ENCODE data around the gene APLF.
"Not testable (repeated sequence)": the region's sequence is repeated elsewhere in the genome, so short reads cannot be mapped to it uniquely, and the experiment has no call there.

Gene APLF

DNA sequence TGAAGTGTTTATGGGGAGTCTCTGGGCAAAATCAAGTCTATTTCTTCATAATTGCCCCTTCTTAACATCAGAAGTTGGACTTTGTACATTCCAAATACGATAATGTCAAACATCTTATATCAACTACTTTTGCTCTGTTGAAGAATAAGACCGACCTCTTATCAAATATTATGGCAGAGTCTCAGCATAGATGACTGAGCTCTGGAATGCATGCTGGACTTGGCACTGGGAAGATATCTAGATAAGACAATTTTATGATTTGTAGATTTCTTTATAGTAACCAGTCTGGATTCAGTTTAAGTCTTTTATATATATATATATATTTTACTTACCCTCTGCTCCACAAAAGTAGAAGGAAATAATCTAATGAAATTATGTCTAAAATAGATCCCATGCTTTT, 8.2 kb downstream of the APLF start:
- DNase-seq (ENCODE audit: low read depth in 2 of 2) = no peak

DNA sequence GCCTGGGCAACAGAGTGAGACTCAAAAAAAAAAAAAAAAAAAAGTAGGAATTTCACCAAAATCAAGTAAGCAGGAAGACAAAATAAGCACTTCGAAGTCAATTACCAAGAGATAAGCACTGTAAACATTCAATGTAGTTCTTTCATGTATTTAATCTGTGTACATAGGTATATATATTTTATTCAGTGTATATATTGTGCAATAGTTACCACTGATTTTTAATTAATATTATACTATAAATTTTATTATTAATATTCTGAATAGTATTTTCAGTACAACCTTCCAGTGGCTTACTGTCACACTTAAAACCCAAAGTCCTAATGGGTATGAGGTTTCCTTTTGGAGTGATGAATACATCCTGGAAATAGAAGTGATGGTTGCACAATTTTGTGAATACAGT, 9.1 kb downstream of the APLF start:
- DNase-seq (ENCODE audit: low read depth in 2 of 2) = no peak

DNA sequence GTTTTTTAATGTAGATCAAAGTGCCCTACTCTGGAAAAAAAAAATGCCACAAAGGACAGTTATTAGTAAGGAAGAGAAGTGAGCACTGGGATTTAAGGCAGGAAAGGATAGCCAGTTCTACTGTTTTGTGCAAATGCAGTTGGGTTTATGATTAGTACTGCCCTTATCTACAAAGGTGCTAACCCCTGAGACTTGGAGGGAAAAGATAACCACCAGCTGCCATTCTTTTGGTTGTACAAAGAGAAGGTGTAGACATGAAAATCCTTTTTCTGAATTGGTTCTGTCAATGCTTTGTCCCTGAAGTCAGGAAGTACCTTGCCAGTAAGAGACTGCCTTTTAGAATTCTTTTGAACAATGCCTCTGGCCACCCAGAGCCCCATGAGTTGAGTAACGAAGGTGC, 11.3 kb downstream of the APLF start:
- no peak for DNase-seq (ENCODE audit: low read depth in 2 of 2)

DNA sequence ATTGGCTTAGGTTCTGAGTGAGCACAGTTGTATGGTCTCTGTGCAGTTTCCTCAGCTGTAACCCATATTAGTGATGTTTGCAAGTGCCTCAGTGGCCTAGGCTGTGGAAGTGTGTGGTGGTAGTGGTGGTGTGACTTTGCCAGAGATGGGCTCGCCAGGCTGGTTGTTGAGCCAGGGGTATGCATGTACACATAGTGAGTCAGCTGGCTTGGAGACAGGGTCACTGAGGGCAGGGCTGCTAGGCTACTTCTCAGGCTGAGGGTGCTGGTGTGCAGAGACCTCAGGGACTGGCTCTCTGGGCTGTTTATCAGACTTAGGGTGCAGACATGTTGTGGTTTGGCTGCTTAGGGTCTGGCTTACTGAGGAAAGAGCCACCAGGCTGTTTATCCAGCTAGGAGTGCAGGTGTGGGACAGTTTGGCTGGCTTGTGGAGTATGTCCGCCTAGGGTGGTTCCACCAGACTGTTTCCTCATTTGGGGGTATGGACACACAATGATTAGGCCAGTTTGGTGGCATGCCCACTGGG, 15.0 kb downstream of the APLF start:
- DNase-seq (ENCODE audit: low read depth in 2 of 2) = no peak

DNA sequence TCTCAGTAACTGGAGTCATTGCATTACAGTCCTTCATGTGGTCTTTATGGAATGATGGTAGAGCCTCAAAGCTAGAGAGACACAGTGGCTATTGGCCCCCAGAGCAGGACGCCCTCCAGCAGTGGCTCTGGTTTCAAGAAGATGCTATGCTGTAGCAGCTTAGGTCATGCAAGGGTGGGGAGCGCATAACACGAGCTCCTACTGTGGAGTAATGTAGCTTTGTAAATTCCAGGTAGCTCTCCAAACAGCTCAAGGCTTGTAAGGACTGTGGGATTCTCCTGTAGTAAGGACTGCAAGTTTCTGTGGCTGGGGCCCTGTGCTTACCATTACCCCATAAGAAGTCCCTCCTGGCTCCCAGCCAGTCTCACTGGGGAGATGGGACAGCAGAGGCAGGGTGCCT, 15.6 kb downstream of the APLF start:
- DNase-seq (ENCODE audit: low read depth in 2 of 2) = no peak

DNA sequence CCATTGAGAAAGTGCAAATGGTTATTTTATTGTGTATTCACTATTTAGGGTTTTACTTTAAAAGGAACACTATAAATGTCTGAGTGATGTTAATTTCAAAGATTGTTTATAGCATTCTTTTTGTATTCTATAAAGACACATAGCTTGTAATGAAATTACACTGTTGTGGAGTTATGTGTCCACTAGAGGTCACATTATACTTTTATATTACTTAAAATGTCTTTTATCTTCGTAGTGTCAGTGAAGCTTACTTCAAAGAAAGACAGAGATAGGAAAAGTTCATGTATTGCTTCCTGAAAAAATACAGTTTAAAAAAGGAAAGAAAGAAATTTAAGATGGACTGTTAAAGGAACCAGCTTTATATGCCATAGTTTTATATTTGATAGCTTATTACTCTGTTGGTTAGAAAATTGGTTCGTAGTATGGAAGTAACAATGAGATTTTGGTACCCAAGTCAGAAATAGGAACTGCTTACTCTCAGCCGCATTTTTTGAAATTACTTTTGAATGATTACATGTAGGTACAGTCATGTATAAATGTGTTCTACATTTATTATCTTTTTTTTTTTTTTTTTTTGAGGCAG, 20.5 kb downstream of the APLF start:
- no peak for DNase-seq (ENCODE audit: low read depth in 2 of 2)

DNA sequence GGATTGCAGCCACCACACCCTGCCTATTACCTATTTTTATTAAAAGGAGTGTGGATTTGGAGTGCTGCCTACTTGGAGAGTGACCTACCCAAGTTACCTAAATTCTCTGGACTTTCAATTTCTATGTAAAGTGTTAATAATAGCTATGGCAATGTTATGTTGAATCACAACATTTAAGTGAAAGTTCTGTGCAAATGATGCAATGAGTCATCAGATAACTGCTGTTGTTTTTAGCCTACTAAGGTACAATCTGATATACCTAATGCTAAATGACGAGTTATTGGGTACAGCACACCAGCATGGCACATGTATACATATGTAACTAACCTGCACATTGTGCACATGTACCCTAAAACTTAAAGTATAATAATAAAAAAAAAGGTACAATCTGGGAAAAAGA, 21.2 kb downstream of the APLF start:
- DNase-seq (ENCODE audit: low read depth in 2 of 2) = not testable (repeated sequence)

DNA sequence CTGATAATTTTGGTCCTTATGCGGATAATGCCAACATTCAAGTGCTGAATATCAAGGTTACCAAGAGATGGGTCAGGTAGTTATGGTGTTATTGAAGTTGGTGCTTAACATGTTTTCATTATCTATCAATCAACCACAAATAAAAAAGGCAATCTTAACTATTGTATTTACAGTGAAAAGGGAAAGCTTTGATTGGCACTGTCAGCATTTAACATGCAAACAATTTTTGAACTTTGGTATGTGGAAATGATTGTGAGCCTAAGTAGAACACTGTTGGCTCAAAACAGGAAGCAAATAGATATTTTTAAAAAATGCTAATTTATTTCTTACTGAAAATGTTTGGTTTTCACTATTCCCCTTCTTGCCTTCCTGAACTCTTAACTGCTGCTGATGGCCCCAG, 21.9 kb downstream of the APLF start:
- no peak for DNase-seq (ENCODE audit: low read depth in 2 of 2)

DNA sequence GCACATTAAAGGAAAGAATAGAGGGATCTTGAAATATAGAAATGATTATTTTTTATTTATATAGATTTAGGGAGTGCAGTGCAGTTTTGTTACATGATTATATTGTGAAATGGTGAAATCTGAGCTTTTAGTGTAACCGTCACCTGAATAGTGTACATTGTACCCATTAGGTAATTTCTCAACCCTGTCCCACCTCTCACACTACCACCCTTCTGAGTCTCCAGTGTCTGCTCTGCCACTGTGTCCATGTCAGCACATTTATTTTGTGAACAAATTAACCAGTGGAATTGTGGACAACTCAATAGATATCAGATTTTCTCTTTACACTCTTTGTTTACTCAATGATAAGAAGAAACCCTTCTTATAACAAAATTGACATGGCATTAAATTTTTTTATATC, 24.2 kb downstream of the APLF start:
- no peak for DNase-seq (ENCODE audit: low read depth in 2 of 2)

DNA sequence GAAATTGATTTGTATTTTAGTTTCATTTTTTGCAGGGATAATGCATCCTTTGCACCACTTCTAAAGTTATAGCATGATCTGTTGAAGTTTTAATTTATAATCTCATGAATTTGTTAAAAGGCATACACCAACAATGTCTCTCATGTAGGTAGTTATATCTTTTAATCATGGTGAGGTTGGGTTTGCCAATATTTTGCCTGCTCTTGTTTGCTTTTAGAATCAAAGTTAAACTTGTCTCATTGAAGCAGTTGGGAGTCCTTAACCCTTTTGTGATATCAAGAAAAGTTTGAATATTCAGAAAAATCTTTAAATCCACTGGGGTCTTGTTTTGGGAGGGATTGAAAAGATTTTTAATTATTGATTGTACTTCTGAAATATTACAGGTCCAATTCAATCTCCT, 31.7 kb downstream of the APLF start:
- no peak for DNase-seq (ENCODE audit: low read depth in 2 of 2)

DNA sequence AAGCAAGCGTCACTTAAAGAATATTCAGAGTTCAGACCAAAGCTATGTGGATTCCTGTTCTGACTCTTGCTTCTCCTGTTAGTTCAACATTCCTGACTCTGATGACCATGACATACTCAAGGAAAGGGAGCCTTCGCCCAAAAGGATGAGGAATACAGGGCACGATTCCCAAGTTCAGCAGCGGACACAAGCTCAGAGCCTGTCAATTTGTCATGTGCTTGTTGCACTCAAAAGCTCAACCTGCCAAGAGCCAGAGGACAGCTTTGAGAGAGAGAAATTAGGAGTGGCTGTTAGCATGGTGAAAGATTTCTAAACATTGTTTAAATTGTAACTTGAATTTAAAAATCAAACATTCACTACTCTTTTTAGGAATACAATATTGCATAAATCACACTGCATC, 33.3 kb downstream of the APLF start:
- no peak for DNase-seq (ENCODE audit: low read depth in 2 of 2)

DNA sequence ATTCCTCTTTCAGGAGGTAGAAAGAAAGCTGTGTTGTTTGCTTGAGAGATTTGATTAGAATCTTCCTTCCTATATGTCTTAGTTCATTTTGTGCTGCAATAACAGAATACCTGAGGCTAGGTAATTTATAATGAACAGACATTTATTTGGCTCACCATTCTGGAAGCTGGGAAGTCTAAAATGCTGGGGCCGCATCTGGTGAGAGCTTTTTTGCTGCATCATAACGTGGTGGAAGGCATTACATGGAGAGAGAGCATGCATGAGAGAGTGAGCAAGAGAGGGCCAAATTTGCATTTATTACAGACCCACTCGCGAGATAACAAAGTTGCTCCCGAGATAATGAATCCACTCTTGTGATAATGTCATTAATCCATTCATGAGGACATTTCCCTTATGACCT, 34.4 kb downstream of the APLF start:
- DNase-seq (ENCODE audit: low read depth in 2 of 2) = no peak

DNA sequence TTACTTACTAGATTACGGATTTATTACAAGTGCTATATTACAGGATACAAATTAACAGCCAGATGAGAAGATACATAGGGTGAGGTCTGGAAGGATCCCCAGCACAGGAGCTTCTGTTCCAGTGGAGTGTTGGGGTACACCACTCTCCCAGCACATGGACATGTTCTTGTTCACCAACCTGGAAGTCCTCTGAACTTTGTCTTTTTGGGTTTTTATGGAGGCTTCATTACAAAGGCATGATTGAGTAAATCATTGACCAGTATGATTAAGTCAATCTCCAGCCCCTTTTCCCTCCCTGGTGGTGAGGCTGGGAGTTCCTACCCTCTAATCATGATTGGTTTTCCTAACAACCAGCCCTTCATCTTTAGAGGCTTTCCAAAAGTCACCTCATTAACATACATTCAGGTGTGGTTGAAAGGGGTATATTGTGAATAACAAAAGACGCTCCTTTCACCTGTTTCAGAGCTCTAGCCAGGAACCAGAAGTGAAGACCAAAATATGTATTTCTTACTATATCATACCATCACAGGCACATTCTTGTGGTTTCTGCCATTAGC, 38.3 kb downstream of the APLF start:
- DNase-seq (ENCODE audit: low read depth in 2 of 2) = no peak

DNA sequence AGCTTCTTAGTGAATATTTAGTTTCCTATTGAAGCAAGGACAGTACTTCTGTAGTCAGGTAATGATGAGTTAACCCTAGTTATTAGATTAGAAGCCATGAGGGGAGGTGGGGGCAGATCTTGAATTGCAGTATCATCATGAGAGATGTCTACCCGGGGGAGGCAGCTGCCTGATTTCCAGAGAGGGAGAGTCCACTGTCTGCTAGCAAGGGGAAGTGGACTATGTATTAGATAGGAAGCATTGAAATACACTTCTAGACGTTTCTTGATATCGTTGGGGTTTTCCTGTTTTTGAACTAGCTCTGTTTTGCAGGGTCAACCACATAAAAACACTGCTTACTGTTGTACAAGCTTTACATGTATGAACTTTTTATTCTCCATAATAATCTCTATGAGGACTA, 38.8 kb downstream of the APLF start:
- DNase-seq (ENCODE audit: low read depth in 2 of 2) = no peak

DNA sequence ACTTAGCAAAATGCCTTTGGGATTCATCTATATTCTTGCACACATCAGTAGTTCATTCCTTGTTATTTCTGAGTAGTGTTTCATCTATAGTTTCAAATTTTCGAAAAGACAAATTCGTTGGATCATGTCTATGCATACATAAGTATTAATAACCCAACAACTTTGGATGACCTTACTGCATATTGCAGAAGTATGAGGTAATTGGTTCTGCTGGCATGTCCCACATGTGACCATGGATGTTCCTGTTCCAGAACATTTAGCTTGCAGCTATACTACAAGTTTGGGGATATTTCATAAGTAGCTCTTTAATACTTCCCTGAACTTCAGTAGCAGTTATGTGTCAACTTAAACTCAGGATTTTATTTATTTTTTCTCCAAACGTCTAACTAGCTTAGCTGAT, 44.9 kb downstream of the APLF start:
- DNase-seq (ENCODE audit: low read depth in 2 of 2) = no peak

DNA sequence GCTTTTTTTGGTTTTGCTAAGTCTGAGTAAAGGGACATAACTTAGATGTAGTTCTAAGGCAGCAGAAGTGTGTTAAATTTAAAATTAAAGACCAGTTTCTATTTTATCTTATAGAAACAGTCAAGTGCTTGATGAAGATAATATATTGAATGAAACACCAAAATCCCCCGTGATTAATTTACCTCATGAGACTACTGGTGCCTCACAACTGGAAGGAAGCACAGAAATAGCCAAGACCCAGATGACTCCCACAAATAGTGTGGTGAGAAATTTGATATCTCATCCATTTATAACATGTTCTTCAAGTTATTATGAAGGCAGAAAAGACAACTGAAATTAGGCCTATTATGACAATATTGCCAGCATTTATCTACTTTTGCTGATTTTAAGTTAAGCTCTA, 45.6 kb downstream of the APLF start:
- DNase-seq (ENCODE audit: low read depth in 2 of 2) = no peak

DNA sequence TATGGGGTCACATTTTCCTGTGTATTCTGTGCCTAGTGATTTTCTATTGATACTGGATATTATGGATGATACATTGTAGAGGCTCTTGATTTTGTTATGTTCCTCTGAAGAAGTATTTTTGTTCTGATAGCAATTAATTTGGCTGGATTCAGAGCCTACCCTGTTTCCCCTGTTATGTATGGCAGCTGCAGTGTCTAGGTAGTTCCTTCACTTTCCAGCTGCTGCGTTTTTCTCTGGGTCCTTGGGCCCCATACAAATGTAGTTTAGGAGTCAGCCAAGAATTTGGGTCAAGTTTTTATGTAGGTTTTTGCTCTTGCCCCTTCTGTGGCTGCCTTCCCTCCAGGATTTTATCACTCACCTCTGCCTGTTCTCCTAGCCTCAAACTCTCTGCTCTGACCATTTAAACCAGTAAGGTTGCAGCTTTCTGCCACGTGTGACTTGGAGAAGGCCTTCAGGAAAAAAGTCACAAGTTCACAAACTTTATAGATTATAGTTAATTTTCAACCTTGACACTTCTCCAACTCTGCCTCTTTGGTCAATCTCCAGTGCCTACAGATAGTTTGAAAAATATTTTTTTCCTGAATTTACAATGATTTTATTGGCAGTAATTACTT, 47.0 kb downstream of the APLF start:
- no peak for DNase-seq (ENCODE audit: low read depth in 2 of 2)

DNA sequence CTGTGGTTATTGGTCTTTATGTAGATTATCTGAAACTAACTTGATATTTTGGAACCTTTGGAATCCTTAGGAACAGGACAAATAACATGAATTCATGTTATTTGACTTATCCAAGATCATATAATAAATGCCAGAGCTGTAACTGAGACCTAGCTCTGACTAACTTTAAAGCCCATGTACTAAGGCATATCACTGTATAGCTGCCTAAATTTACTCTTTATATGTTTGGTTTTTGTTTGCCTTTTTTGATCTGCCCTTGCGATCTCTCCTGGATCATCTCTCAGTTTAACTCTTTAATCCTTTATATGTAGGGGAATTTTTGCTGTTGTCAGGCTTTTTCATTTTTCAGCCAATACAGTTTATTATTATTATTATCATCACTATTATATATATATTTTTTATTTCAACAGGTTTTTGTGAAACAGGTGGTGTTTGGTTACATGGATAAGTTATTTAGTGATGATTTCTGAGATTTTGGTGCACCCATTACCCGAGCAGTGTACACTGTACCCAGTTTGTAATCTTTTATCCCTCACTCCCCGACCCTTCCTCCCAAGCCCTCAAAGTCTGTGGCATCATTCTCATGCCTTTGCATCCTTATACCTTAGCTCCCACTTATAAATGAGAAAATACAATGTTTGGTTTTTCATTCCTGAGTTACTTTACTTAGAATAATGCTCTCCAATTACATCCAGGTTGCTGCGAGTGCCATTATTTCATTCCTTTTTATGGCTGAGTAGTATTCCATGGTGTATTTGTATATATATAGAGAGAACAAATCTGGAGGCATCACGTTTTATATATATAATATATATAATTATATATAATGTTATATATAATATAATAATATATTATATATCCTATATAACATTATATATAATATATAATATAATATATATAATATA, 48.9 kb downstream of the APLF start:
- DNase-seq (ENCODE audit: low read depth in 2 of 2) = no peak

DNA sequence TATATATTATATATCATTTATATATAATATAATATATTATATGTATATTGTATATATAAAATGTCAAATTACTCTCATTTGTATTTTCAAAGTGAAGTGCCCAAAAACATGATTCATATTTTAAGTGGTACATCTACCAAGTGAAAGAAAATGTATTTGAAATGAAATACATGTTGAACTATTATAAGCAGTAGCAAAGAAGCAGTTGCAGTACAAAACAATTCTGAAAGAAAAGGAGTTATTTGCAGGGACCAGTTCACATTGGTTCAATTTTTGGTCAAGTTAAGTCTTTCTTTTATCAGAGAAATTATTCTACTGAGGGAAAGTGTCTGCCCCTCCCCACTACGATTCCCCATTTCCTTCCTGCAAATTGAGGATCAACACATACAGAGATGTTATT, 51.9 kb downstream of the APLF start:
- DNase-seq (ENCODE audit: low read depth in 2 of 2) = no peak

DNA sequence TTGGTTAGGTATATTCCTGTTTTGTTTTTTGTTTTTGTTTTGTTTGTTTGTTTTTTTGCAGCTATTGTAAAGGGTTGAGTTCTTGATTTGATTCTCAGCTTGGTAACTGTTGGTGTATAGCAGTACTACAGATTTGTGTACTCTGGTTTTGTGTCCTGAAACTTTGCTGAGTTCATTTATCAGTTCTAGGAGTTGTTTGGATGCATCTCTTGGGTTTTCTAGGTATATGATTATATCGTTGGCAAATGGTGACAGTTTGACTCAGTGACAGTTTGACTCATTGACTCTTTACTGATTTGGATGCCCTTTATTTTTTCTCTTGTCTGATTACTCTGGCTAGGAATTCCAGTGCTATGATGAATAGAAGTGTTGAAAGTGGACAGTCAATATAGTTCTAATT, 53.7 kb downstream of the APLF start:
- no peak for DNase-seq (ENCODE audit: low read depth in 2 of 2)

DNA sequence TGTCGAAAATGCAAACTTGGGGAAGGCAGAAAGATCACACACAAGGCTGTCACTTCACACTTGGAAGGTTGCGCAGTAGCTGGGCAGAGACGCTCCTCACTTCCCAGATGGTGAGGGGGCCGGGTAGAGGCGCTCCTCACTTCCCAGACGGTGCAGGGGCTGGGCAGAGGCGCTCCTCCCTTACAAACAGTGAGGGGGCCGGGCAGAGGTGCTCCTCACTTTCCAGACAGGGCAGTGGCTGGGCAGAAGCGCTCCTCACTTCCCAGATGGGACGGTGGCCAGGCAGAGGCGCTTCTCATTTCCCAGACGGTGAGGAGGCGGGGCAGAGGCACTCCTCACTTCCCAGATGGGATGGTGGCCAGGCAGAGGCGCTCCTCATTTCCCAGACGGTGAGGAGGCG, 59.6 kb downstream of the APLF start:
- DNase-seq (ENCODE audit: low read depth in 2 of 2) = not testable (repeated sequence)

DNA sequence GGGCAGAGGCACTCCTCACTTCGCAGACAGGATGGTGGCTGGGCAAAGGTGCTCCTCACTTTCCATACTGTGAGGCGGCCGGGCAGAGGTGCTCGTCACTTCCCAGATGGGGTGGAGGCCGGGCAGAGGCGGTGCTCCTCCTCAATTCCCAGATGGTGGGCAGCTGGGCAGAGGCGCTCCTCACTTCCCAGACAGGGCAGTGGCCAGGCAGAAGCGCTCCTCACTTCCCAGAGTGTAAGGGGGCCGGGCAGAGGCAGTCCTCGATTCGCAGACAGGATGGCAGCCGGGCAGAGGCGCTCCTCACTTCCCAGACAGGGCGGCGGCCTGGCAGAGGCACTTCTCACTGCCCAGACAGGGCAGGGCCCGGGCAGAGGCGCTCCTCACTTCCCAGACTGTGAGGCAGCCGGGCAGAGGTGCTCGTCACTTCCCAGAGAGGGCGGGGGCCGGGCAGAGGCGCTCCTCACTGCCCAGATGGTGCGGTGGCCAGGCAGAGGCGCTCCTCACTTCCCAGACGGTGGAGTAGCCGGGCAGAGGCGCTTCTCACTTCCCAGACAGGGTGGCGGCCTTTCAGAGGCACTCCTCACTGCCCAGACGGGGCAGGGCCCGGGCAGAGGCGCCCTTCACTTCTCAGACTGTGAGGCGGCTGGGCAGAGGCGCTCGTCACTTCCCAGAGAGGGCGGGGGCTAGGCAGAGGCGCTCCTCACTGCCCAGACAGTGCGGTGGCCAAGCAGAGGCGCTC, 60.1 kb downstream of the APLF start:
- not testable (repeated sequence) for DNase-seq (ENCODE audit: low read depth in 2 of 2)

All from activated CD4-positive, alpha-beta T cell treated with anti-CD3 and anti-CD28 coated beads for 24 hours (primary cell).